HS-5 (cell line): ENCODE results near the gene SRI.

Experiments
- DNase-seq: peaks from one replicate; pipeline ENCODE4 v3.0.0-alpha.2; 2012; ENCODE audit warnings: low read depth

The SRI gene

GRCh38 chr7:88224601-88225275 lies 4.9 kb upstream of the SRI start:
- peak; percentile 47 for DNase-seq

GRCh38 chr7:88223265-88223664 lies 3.4 kb upstream of the SRI start:
- DNase-seq = no peak

GRCh38 chr7:88218836-88219605 lies 817 bp downstream of the SRI start:
- no peak for DNase-seq

- DNase-seq = no peak
These were observed 1.5 kb downstream of the SRI start for GRCh38 chr7:88218429-88218745.

- DNase-seq = no peak
These were observed 2.0 kb downstream of the SRI start for GRCh38 chr7:88217675-88218428.

GRCh38 chr7:88216276-88216675 lies 3.6 kb downstream of the SRI start:
- no peak for DNase-seq

GRCh38 chr7:88215295-88215694 lies 4.5 kb downstream of the SRI start:
- DNase-seq = no peak

GRCh38 chr7:88214456-88214855 lies 5.4 kb downstream of the SRI start:
- no peak for DNase-seq

- DNase-seq = no peak
These were observed 6.9 kb downstream of the SRI start for GRCh38 chr7:88212918-88213317.

GRCh38 chr7:88208521-88208920 lies 11.3 kb downstream of the SRI start:
- DNase-seq = no peak

GRCh38 chr7:88206254-88206653 lies 13.6 kb downstream of the SRI start:
- DNase-seq = no peak

- no peak for DNase-seq
These were observed 14.7 kb downstream of the SRI start for GRCh38 chr7:88205179-88205578.

GRCh38 chr7:88204525-88205110 lies 15.2 kb downstream of the SRI start:
- DNase-seq = no peak

- no peak for DNase-seq
These were observed 16.4 kb downstream of the SRI start for GRCh38 chr7:88203401-88203800.

- DNase-seq = no peak
These were observed 17.0 kb downstream of the SRI start for GRCh38 chr7:88202799-88203198.

- DNase-seq = no peak
These were observed 17.6 kb downstream of the SRI start for GRCh38 chr7:88202278-88202677.

- no peak for DNase-seq
These were observed 18.5 kb downstream of the SRI start for GRCh38 chr7:88201305-88201704.

- no peak for DNase-seq
These were observed 19.0 kb downstream of the SRI start for GRCh38 chr7:88200789-88201188.

- no peak for DNase-seq
These were observed 19.6 kb downstream of the SRI start for GRCh38 chr7:88200261-88200660.

- no peak for DNase-seq
These were observed 27.9 kb downstream of the SRI start for GRCh38 chr7:88191911-88192310.

GRCh38 chr7:88185650-88186049 lies 34.2 kb downstream of the SRI start:
- no peak for DNase-seq

- no peak for DNase-seq
These were observed 35.0 kb downstream of the SRI start for GRCh38 chr7:88184848-88185304.

- DNase-seq = no peak
These were observed 36.8 kb downstream of the SRI start for GRCh38 chr7:88183051-88183450.
